GOT3 (cell line): Measurements from ENCODE around the gene ZNF76.

Source experiments
- DNase-seq: peaks from one replicate; lab custom pipeline; 2025; ENCODE audit warnings: mixed read lengths; lab: John Stamatoyannopoulos, UW

ZNF76 gene

GRCh38 chr6:35237476-35237875 lies 22.1 kb upstream of the ZNF76 start:
- DNase-seq = no peak

GRCh38 chr6:35238843-35239289 lies 20.7 kb upstream of the ZNF76 start:
- DNase-seq = no peak

DNA sequence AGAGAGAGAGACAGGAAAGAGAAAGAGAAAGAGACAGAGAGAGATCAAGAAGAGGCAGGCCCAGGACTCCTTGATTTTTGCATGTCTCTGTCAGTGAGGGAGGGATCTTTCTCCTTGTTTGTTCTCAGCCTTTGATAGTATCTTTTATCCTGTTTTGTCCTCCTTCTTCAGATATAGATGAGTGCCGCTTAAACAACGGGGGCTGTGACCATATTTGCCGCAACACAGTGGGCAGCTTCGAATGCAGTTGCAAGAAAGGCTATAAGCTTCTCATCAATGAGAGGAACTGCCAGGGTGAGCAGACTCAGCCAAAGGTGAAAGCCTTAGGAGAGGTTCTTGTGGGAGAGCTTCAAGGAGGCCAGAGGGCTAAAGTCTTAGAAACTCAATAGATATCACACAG lies 20.0 kb upstream of the ZNF76 start:
- no peak for DNase-seq

DNA sequence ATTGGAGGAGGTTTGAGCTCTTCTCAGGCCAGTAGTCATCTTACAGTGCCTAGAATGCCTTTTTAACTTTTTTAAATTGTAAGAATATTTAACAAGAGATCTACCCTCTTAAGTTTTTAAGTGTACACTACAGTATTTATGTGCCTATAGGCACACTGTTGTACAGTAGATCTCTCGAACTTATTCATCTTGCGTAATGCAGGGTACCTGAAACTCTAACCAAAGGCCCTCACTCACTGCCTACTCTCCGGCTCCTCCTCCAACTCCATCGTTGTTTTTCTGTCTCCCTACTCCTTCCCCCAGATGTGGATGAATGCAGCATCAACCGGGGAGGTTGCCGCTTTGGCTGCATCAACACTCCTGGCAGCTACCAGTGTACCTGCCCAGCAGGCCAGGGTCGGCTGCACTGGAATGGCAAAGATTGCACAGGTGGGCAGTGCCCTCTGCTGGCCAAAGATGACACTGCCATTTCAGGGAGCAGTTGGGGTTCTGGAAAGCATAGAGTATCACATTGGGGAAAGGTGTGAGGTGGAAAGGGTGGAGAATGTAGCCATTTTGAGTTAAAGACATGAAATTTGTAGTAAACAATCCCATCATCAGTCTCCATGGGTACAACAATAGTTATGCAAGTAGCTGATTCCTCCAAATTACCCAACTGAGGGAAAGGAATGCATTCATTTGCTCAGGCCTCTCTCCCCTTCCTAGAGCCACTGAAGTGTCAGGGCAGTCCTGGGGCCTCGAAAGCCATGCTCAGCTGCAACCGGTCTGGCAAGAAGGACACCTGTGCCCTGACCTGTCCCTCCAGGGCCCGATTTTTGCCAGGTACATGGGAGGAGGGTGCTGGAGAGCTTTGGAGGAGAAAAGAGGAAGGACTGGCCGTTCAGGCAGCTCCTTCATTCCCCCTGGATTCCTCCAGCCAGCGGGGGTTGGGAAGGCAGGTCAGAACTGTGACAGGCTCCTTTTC lies 18.4 kb upstream of the ZNF76 start:
- DNase-seq = no peak

GRCh38 chr6:35242486-35242885 lies 17.0 kb upstream of the ZNF76 start:
- DNase-seq = no peak

- DNase-seq = no peak
Measured at GRCh38 chr6:35242906-35243305, 16.6 kb upstream of the ZNF76 start.

GRCh38 chr6:35243386-35243958 lies 16.1 kb upstream of the ZNF76 start:
- no peak for DNase-seq

- no peak for DNase-seq
Measured at GRCh38 chr6:35244551-35244950, 15.0 kb upstream of the ZNF76 start.

DNA sequence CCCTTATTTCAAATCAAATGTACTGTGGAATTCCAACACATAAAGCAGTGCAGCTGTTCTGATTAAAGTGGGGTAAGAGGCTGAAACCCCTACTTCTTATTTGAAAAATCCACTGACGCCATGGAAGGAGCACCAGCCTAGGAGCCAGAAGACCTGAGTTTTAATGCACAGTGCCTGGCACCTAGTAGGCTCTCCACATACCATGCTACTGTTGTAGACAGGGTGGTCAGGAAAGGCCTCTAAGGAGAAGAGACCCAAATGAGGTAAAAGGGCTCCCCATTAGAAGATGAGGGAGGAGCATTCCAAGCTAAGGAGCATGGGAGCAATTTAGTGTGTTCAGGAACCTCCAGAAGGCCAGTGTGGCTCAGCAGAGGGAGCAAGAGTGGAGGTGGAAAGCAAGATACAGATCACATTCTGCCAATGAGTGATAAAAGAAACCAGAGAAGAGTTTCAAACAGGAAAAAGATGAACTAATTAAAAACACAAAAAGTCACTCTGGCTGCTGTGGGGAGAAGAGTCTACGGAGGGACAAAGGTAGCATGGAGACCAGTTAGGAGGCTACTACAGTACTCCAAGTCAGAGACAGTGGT lies 11.8 kb upstream of the ZNF76 start:
- DNase-seq = no peak

DNA sequence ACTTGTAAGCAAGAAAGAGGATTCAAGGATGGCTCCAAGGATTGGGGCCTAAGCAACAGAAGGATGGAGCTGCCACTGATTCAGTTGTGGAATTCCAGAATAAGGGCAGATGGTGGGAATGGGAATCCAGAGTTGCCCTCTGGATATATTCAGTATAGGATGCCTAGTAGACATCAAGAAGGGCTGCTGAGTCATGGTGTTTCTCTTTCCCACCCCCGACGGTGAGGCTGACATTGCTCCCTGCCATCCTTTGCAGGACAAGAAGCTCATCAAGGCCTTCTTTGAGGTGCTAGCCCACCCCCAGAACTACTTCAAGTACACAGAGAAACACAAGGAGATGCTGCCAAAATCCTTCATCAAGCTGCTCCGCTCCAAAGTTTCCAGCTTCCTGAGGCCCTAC lies 11.2 kb upstream of the ZNF76 start:
- DNase-seq = no peak

DNA sequence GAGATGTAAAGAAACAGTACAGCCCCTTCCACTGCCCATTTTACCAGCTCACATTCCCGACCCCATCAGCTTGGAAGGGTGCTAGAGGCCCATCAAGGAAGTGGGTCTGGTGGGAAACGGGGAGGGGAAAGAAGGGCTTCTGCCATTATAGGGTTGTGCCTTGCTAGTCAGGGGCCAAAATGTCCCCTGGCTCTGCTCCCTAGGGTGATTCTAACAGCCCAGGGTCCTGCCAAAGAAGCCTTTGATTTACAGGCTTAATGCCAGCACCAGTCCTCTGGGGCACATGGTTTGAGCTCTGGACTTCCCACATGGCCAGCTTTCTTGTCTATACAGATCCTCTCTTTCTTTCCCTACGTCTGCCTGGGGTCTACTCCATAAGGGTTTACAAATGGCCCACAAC lies 10.6 kb upstream of the ZNF76 start:
- DNase-seq = no peak

- no peak for DNase-seq
Measured at GRCh38 chr6:35251949-35252348, 7.6 kb upstream of the ZNF76 start.

- no peak for DNase-seq
Measured at GRCh38 chr6:35253249-35253648, 6.3 kb upstream of the ZNF76 start.

- no peak for DNase-seq
Measured at GRCh38 chr6:35258336-35258735, 1.2 kb upstream of the ZNF76 start.

DNA sequence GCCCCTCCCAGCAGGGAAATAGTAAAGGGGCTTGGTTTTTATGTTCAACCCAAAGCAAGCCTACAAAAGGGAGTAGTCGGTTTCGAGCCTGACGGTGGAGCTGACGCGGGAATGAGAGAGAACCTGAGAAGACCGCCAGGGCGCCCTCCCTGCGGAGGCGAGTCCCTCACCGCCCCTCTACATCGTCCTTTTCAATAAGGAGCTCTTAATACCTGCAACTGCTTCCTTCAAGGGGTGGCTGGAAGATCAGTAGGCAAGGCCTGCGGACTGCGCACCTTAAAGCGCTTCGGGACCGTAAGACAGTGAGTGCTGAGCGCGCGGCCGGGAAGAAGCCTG lies 709 bp upstream of the ZNF76 start:
- DNase-seq = no peak

GRCh38 chr6:35259948-35260590 lies 534 bp downstream of the ZNF76 start:
- no peak for DNase-seq

GRCh38 chr6:35260591-35261570 lies 1.3 kb downstream of the ZNF76 start:
- DNase-seq = no peak

GRCh38 chr6:35262596-35262995 lies 3.1 kb downstream of the ZNF76 start:
- DNase-seq = no peak

GRCh38 chr6:35264550-35265274 lies 5.2 kb downstream of the ZNF76 start:
- DNase-seq = no peak

DNA sequence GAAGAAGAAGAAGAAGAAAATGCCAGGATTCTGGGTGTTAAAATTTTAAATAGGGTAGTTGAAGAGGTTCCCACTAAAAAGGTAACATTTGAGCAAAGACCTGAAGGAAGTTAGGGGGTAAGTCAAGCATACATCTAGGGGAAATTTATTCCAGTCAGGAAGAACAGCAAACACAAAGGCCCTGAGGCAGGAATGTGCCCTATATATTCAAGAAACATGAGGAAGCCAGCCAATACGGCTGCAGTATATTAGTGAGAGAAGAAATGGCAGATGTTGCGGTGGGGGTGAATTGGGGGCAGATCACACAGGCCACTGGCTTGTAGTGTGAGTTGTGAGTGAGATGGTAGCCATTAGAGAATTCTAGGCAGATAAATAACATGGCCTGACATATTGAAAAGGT lies 6.0 kb downstream of the ZNF76 start:
- no peak for DNase-seq

DNA sequence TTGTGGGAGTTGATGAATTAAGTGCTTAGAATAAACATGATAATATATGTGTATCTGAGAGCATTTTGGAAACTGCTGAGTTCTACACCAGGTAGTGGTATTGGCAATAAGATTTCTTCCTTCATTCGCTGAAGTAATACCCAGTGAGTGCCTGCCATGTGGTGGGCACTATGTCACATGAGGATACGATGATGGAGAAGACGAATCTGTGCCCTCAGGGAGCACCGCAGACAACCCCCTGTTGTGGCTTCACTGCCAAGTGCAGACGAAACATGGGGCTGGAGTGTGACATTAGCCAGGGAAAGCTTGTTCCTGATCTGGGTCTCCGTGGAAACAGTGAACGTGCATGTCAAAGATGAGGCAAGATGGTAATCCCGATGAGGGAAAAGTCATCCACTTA lies 7.9 kb downstream of the ZNF76 start:
- no peak for DNase-seq
